ENCODE results near the gene ARL4C. TPM values are rescaled to one million over a fixed set of nuclear protein-coding genes. Genes with fewer than 3 reads are reported as not detected.

ARL4C gene
- total and polyA plus RNA-seq, 2 of the 8 experiments (the other 6 are each of a cell fraction or from before 2014, with no cell fraction given), result 7.0 to 16.9 TPM

DNA sequence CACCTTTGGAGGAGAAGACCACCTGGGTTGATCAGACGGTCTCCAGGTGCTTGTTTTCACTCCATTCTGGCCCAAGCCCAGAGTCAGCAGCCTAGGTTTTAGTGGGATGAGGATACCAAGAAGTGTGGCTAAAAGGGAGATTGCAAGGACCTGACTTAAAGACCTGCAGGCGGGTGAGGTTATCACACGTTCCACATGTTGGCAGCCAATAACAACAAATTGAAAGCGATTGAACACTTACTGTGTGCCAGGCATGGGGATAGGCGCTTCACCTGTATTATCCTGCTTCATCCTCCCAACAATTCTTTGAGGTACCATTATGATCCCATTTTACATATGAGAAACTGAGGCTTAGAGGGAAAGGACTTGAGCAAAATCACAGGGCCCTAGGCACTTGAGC lies 5.0 kb downstream of the ARL4C start:
- ChIA-PET CTCF (ENCODE audit: partially characterized antibody) (interaction anchor here (0.8 to 1.3 kb wide), 2 partner anchors 40 to 203 kb away, joined by 4 to 5 read pairs; no protein-coding TSS in a partner anchor), POLR2A (ENCODE audit: partially characterized antibody) (no interaction called here)
- Histone ChIP-seq H2AK5ac (ENCODE audit: low read depth, low read length) (no peak overlapping the region), H4K91ac (replicated peaks; ENCODE audit: insufficient read length, low read length) (no peak overlapping the region), H3K9ac (replicated peaks in 1 of 4; ENCODE audit: extremely low read depth in 1 of 4, low read depth in 3 of 4, low read length in 3 of 4) (no peak overlapping the region), H3K14ac (ENCODE audit: insufficient read length) (no peak overlapping the region), H3K4me3 (ENCODE audit: extremely low read depth in 1 of 4, insufficient read depth in 2 of 4, low read depth in 3 of 4, low read length in 4 of 4) (no peak overlapping the region), H2BK15ac (ENCODE audit: low read length) (no peak overlapping the region), H3K27me3 (replicated peaks in 1 of 4; ENCODE audit: control insufficient read depth in 3 of 4, extremely low read depth in 1 of 4, insufficient read depth in 3 of 4, low read length in 3 of 4) (no peaks in the 10 kb centered on the region; a peak in 1 of 7 replicates), H3K79me1 (ENCODE audit: low read depth, low read length) (peaks cover 3% of the 10 kb centered on the region), H3K9me3 (ENCODE audit: insufficient read depth in 2 of 2, low read depth in 1 of 2, low read length in 1 of 2) (no peaks in the 10 kb centered on the region), H3K56ac (replicated peaks; ENCODE audit: insufficient read length, low read depth, low read length) (no peak overlapping the region), H2BK120ac (replicated peaks; ENCODE audit: low read depth, low read length) (no peak overlapping the region), H3K4me2 (ENCODE audit: insufficient read depth in 1 of 2, low read depth in 2 of 2, low read length in 2 of 2) (no peak overlapping the region), H2BK12ac (ENCODE audit: low read depth, low read length) (no peak overlapping the region), H3K36me3 (ENCODE audit: control insufficient read depth in 2 of 4, insufficient read depth in 4 of 4, low read length in 3 of 4) (no peaks in the 10 kb centered on the region), H3K4ac (replicated peaks; ENCODE audit: insufficient read length, low read depth, low read length) (no peak overlapping the region), H3K23me2 (ENCODE audit: low read depth, low read length) (peaks cover 17% of the 10 kb centered on the region), H2AFZ (ENCODE audit: low read length) (no peak overlapping the region), H3K27ac (ENCODE audit: low read depth, low read length) (no peak overlapping the region), H2BK5ac (ENCODE audit: low read depth, low read length) (no peak overlapping the region), H3K23ac (ENCODE audit: insufficient read length) (no peak overlapping the region), H3K4me1 (replicated peaks in 1 of 4; ENCODE audit: control insufficient read depth in 3 of 4, insufficient read depth in 4 of 4, low read length in 3 of 4) (peaks cover 0 to 12% (median 7%) of the 10 kb centered on the region in 4 experiments; a peak in 6 of 7 replicates), H3K18ac (ENCODE audit: extremely low read depth, low read length) (no peak overlapping the region), H4K8ac (ENCODE audit: extremely low read depth, insufficient read depth, low read length) (no peak overlapping the region), H4K5ac (ENCODE audit: insufficient read length, low read depth, low read length) (no peak overlapping the region), H3K79me2 (ENCODE audit: control insufficient read depth in 1 of 2, insufficient read depth in 2 of 2, low read length in 2 of 2) (peaks cover 0 to 48% of the 10 kb centered on the region in 2 experiments; a peak in 3 of 4 replicates), H2BK20ac (ENCODE audit: low read length) (no peak overlapping the region), H4K20me1 (replicated peaks in 1 of 2; ENCODE audit: control insufficient read depth in 1 of 2, insufficient read depth in 2 of 2, low read length in 2 of 2) (peaks cover 6 to 15% of the 10 kb centered on the region in 2 experiments)
- FAIRE-seq (no peak), DNase-seq (ENCODE audit: low read depth in 1 of 2, low spot score in 2 of 2) (no peak)
- TF ChIP-seq JUND (IDR thresholded peaks at IDR 0.05; ENCODE audit: low read length) (no peak), CBX5 (IDR thresholded peaks at IDR 0.05; ENCODE audit: low read depth, low read length) (no peak), CHD2 (IDR thresholded peaks at IDR 0.05; ENCODE audit: low read length) (no peak), CREB1 (IDR thresholded peaks at IDR 0.05) (no peak), SIRT6 (IDR thresholded peaks at IDR 0.05; ENCODE audit: low read length) (no peak), BACH1 (IDR thresholded peaks at IDR 0.05; ENCODE audit: low read length) (no peak), CEBPB (IDR thresholded peaks at IDR 0.05; ENCODE audit: low read depth, low read length) (no peak), SIX5 (IDR thresholded peaks at IDR 0.05; ENCODE audit: low read depth, low read length) (no peak)
- TF ChIP-seq, protein P1, sequence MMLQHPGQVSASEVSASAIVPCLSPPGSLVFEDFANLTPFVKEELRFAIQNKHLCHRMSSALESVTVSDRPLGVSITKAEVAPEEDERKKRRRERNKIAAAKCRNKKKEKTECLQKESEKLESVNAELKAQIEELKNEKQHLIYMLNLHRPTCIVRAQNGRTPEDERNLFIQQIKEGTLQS (IDR thresholded peaks at IDR 0.05; ENCODE audit: insufficient read depth, low read depth, low read length), result no peak
- WGBS, 2 experiments (ENCODE audit: extremely low coverage in 1 of 2, insufficient coverage in 1 of 2, insufficient read length in 1 of 2, insufficient replicate concordance in 2 of 2, low coverage in 1 of 2, low lambda C conversion rate in 2 of 2, missing lambda C conversion rate in 1 of 2), result 97% methylated on average over 5 of the region's 5 CpGs; no CpG with 5 or more reads in 1 of the 2 experiments
